Thoracic aorta (tissue), 2 donors: ENCODE results near the gene TVP23A. TPM values are rescaled to one million over a fixed set of nuclear protein-coding genes. Genes with fewer than 3 reads are reported as not detected.

Experiments used
- ATAC-seq: fragments of 150-250 bp; one replicate; pipeline ENCODE4 v1.8.0; 2017; ENCODE audit warnings: low read depth; ENCODE audit not compliant: insufficient number of reproducible peaks, low FRiP score
- DNase-seq: peaks from one replicate; pipeline ENCODE4 v3.0.0-alpha.2; 2020; ENCODE audit warnings: low spot score
- H3K27ac ChIP-seq, 2 donors: fragments of 200-600 bp; sonication (generic); 1 replicate in 1 of 2; 2 replicates in 1 of 2; pipeline ENCODE4 v1.5.1; 2016; ENCODE audit warnings: mild to moderate bottlenecking in 2 of 2, moderate library complexity in 2 of 2
- H3K27me3 ChIP-seq: fragments of 200-600 bp; sonication (generic); replicated peaks from 2 replicates; pipeline ENCODE4 v1.6.0; 2016; ENCODE audit warnings: mild to moderate bottlenecking; ENCODE audit not compliant: insufficient read depth
- H3K36me3 ChIP-seq: fragments of 200-600 bp; sonication (generic); one replicate; pipeline ENCODE4 v1.5.1; 2016
- H3K4me1 ChIP-seq, 2 donors: fragments of 200-600 bp; sonication (generic); 1 replicate in 1 of 2; 2 replicates in 1 of 2; pipeline versions ENCODE4 v1.5.1 to v1.6.0; 2016; ENCODE audit warnings: low read depth in 2 of 2, mild to moderate bottlenecking in 1 of 2; ENCODE audit not compliant: control insufficient read depth in 1 of 2
- H3K4me3 ChIP-seq: fragments of 200-600 bp; sonication (generic); 2 replicates; pipeline ENCODE4 v1.5.1; 2016; ENCODE audit warnings: mild to moderate bottlenecking
- H3K9me3 ChIP-seq: fragments of 200-600 bp; sonication (generic); 2 replicates; pipeline ENCODE4 v1.5.1; 2016
- CTCF ChIP-seq: fragments of 200-600 bp; sonication (generic); IDR thresholded peaks from one replicate; pipeline ENCODE4 v1.5.1; 2019; ENCODE audit warnings: antibody characterized with exemption
- total RNA-seq, 2 donors: library from RNA; depleted of rRNA; stranded (reverse); fragments of >200 nt; gene quantifications; one replicate each; pipeline versions ENCODE4 v1.1.0 to v1.2.3, GENCODE V29; 2016

Gene TVP23A
- total RNA-seq, 2 donors from 2014 or later: 1.1 to 1.5 TPM

- Histone ChIP-seq H3K9me3 (no peaks in the 10 kb centered on the region), H3K27ac (peak overlapping the region in 1 of 2 donors; percentile 25), H3K4me1 (no peaks in the 10 kb centered on the region), H3K4me3 (no peak overlapping the region), H3K27me3 (no peaks in the 10 kb centered on the region), H3K36me3 (no peaks in the 10 kb centered on the region)
- DNase-seq: no peak
- ATAC-seq: no peak
- TF ChIP-seq CTCF: no peak
Measured at GRCh38 chr16:10847176-10847575, 28.6 kb upstream of the TVP23A start.

DNA sequence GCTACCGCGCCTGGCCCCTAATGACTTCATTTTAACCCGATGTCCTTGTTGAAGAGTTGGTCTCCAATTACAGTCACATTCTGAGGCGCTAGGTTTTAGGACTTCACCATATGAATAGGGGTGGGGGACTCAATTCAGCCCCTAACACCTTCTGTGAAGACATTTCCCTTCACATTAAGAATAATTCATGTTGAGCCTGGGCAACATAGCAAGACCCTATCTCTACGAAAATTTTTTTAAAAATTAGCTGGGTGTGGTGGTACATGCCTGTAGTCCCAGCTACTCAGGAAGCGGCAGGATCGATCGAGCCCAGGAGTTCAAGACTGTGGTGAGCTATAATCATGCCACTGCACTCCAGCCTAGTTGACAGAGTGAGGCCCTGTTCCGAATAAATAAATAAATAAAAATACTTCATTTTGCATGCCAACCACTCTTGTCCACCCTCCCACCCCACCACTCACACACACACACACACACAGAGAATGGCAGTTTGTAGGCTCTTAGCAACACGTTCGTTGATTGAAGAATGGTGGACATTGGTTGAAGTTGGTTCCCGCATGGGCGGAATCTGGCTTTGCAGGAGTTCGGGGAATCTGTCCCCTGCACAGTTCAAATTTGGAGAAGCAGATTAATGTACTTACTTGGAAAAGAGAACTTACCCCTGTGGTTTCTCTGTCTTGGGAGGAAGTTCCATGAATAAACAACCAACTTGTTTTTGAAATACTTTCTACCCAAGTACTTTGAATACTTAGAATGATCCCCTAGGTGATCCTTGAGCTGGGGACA is 27.8 kb upstream of the TVP23A start:
- H3K36me3 ChIP-seq: no peaks in the 10 kb centered on the region
- H3K4me3 ChIP-seq: no peak overlapping the region
- H3K9me3 ChIP-seq: no peaks in the 10 kb centered on the region
- peak overlapping the region in 1 of 2 donors; percentile 25 for H3K27ac ChIP-seq
- no peak for DNase-seq
- no peak for TF ChIP-seq CTCF
- H3K27me3 ChIP-seq: no peaks in the 10 kb centered on the region
- H3K4me1 ChIP-seq: no peaks in the 10 kb centered on the region
- ATAC-seq: no peak

GRCh38 chr16:10840703-10841102 is 22.1 kb upstream of the TVP23A start:
- H3K9me3 ChIP-seq: no peaks in the 10 kb centered on the region
- no peak for TF ChIP-seq CTCF
- ATAC-seq: no peak
- DNase-seq: no peak
- no peaks in the 10 kb centered on the region for H3K36me3 ChIP-seq
- no peak overlapping the region for H3K4me3 ChIP-seq
- H3K27me3 ChIP-seq: no peaks in the 10 kb centered on the region
- no peak overlapping the region for H3K27ac ChIP-seq
- no peaks in the 10 kb centered on the region for H3K4me1 ChIP-seq

- H3K36me3 ChIP-seq: no peaks in the 10 kb centered on the region
- H3K9me3 ChIP-seq: no peaks in the 10 kb centered on the region
- TF ChIP-seq CTCF: no peak
- H3K4me1 ChIP-seq: no peaks in the 10 kb centered on the region
- H3K4me3 ChIP-seq: no peak overlapping the region
- no peak for ATAC-seq
- no peak for DNase-seq
- H3K27ac ChIP-seq: no peak overlapping the region
- H3K27me3 ChIP-seq: no peaks in the 10 kb centered on the region
Measured at GRCh38 chr16:10839279-10839666, 20.7 kb upstream of the TVP23A start.

DNA sequence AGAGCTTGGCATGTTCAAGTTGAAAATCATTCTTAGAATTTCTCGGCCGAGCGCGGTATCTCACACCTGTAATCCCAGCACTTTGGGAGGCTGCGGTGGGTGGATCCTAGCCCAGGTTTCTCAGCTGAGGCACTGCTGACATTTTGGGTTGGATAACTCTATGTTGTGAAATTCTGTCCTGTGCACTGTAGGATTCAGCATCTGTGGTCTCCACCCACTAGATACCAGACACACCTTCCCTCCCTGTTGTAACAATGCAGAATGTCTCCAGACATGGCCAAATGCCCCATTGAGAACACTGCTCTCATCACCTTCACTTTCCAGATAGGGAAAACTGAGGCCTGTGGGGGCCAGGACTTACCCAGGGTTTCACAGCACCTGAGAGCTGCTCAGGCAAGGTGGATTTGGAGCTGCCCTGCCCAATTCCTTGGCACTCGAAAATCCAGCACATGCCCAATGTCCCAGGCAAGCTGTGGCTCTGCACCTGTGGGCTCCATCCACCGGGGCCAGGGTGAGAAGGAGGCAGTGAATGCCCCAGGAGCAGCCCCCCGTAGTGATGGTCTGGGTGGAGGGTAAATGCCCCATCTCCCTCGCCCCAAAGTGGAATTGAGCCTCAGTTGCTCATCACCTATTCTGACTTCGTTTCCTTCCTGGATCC is 20.2 kb upstream of the TVP23A start:
- H3K4me3 ChIP-seq: no peak overlapping the region
- TF ChIP-seq CTCF: no peak
- H3K9me3 ChIP-seq: no peaks in the 10 kb centered on the region
- H3K36me3 ChIP-seq: no peaks in the 10 kb centered on the region
- no peaks in the 10 kb centered on the region for H3K27me3 ChIP-seq
- H3K27ac ChIP-seq: no peak overlapping the region
- no peaks in the 10 kb centered on the region for H3K4me1 ChIP-seq
- no peak for DNase-seq
- ATAC-seq: no peak
